ENCODE results near the gene RSKR. TPM values are rescaled to one million over a fixed set of nuclear protein-coding genes. Genes with fewer than 3 reads are reported as not detected.
A peak's percentile ranks its signal among the peaks of the same experiment; 100 is the strongest.
"Not testable (repeated sequence)": the region's sequence is repeated elsewhere in the genome, so short reads cannot be mapped to it uniquely, and the experiment has no call there.

The RSKR gene
- 8.8 TPM for polyA plus RNA-seq (2013, experiment 1 of 2)
- 8.4 TPM for polyA plus RNA-seq (2013, experiment 2 of 2)

- Histone ChIP-seq H3K4me3 (ENCODE audit: low read length) (no peak within 1 kb of the TSS), H3K27ac (ENCODE audit: low read depth, low read length) (no peak within 1 kb of the TSS), H3K36me3 (ENCODE audit: control insufficient read depth, insufficient read depth, low read length) (peaks cover 26% of the 10 kb centered on the region)
These were observed at the start of gene RSKR for GRCh38 chr17:28613931-28614381. Gene RSKR, minus strand, starts transcription at chr17:28614185. Its CDS starts 24 bp downstream, at chr17:28614161.

GRCh38 chr17:28663723-28664122, 49.7 kb upstream of the RSKR start:
- Histone ChIP-seq H3K56ac (ENCODE audit: low read length) (no peak overlapping the region), H4K5ac (ENCODE audit: low read length) (no peak overlapping the region), H3K18ac (ENCODE audit: low read length) (no peak overlapping the region), H4K8ac (ENCODE audit: low read depth, low read length) (no peak overlapping the region), H3K4ac (ENCODE audit: low read depth, low read length) (no peak overlapping the region), H3K36me3 (ENCODE audit: control insufficient read depth, insufficient read depth, low read length) (no peaks in the 10 kb centered on the region), H2BK120ac (ENCODE audit: low read depth, low read length) (no peak overlapping the region), H3K79me1 (ENCODE audit: low read length) (peaks cover 32% of the 10 kb centered on the region), H3K9ac (ENCODE audit: low read length) (no peak overlapping the region), H3K4me3 (ENCODE audit: low read length) (no peak overlapping the region), H2AK5ac (ENCODE audit: low read length) (no peak overlapping the region), H3K23ac (ENCODE audit: low read length) (no peak overlapping the region), H3K27ac (ENCODE audit: low read depth, low read length) (no peak overlapping the region), H2BK15ac (replicated peaks; ENCODE audit: low read depth) (no peak overlapping the region), H3K4me1 (ENCODE audit: control insufficient read depth, low read depth, low read length) (peaks cover 5% of the 10 kb centered on the region), H2BK5ac (ENCODE audit: low read length) (no peak overlapping the region), H3K79me2 (ENCODE audit: control insufficient read depth, insufficient read depth, low read length) (peaks cover 59% of the 10 kb centered on the region), H3K27me3 (ENCODE audit: insufficient read depth, low read length, poor library complexity) (no peaks in the 10 kb centered on the region), H3K4me2 (ENCODE audit: low read length) (no peak overlapping the region)
- DNase-seq: no peak

More at GRCh38 chr17:28613931-28614381, at the start of gene RSKR:
- H2BK120ac ChIP-seq (ENCODE audit: low read depth, low read length): no peak within 1 kb of the TSS
- H3K4me1 ChIP-seq (ENCODE audit: control insufficient read depth, low read depth, low read length): no peaks in the 10 kb centered on the region
- WGBS (ENCODE audit: extremely low coverage, insufficient coverage, low lambda C conversion rate): no CpG with 5 or more reads among the region's 5 CpGs
- H3K56ac ChIP-seq (ENCODE audit: low read length): no peak within 1 kb of the TSS
- H3K79me1 ChIP-seq (ENCODE audit: low read length): no peaks in the 10 kb centered on the region
- no peaks in the 10 kb centered on the region for H3K27me3 ChIP-seq (ENCODE audit: insufficient read depth, low read length, poor library complexity)
- H3K23ac ChIP-seq (ENCODE audit: low read length): no peak within 1 kb of the TSS
- H3K79me2 ChIP-seq (ENCODE audit: control insufficient read depth, insufficient read depth, low read length): no peaks in the 10 kb centered on the region
- H4K5ac ChIP-seq (ENCODE audit: low read length): no peak within 1 kb of the TSS
- no peak within 1 kb of the TSS for H2AK5ac ChIP-seq (ENCODE audit: low read length)
- H3K4me2 ChIP-seq (ENCODE audit: low read length): no peak within 1 kb of the TSS
- H3K18ac ChIP-seq (ENCODE audit: low read length): no peak within 1 kb of the TSS
- H3K9ac ChIP-seq (ENCODE audit: low read length): no peak within 1 kb of the TSS
- DNase-seq: peak; percentile 21
- no peak within 1 kb of the TSS for H2BK15ac ChIP-seq (replicated peaks; ENCODE audit: low read depth)
- no peak within 1 kb of the TSS for H3K4ac ChIP-seq (ENCODE audit: low read depth, low read length)
- H2BK5ac ChIP-seq (ENCODE audit: low read length): no peak within 1 kb of the TSS
- H4K8ac ChIP-seq (ENCODE audit: low read depth, low read length): no peak within 1 kb of the TSS

GRCh38 chr17:28662527-28662829, 48.5 kb upstream of the RSKR start:
- Histone ChIP-seq H3K56ac (ENCODE audit: low read length) (peak overlapping the region; percentile 100), H4K8ac (ENCODE audit: low read depth, low read length) (no peak overlapping the region), H3K23ac (ENCODE audit: low read length) (peak overlapping the region; percentile 48), H2BK5ac (ENCODE audit: low read length) (peak overlapping the region; percentile 47), H3K79me1 (ENCODE audit: low read length) (peaks cover 31% of the 10 kb centered on the region), H2BK120ac (ENCODE audit: low read depth, low read length) (no peak overlapping the region), H3K36me3 (ENCODE audit: control insufficient read depth, insufficient read depth, low read length) (peaks cover 4% of the 10 kb centered on the region), H3K18ac (ENCODE audit: low read length) (peak overlapping the region; percentile 84), H2BK15ac (replicated peaks; ENCODE audit: low read depth) (no peak overlapping the region), H3K4me2 (ENCODE audit: low read length) (peak overlapping the region; percentile 94), H3K27me3 (ENCODE audit: insufficient read depth, low read length, poor library complexity) (no peaks in the 10 kb centered on the region), H3K4me1 (ENCODE audit: control insufficient read depth, low read depth, low read length) (peaks cover 5% of the 10 kb centered on the region), H3K4ac (ENCODE audit: low read depth, low read length) (peak overlapping the region; percentile 41), H3K27ac (ENCODE audit: low read depth, low read length) (peak overlapping the region; percentile 94), H2AK5ac (ENCODE audit: low read length) (no peak overlapping the region), H3K79me2 (ENCODE audit: control insufficient read depth, insufficient read depth, low read length) (peaks cover 53% of the 10 kb centered on the region), H3K4me3 (ENCODE audit: low read length) (peak overlapping the region; percentile 91), H4K5ac (ENCODE audit: low read length) (no peak overlapping the region), H3K9ac (ENCODE audit: low read length) (peak overlapping the region; percentile 96)
- no peak for DNase-seq
- WGBS (ENCODE audit: extremely low coverage, insufficient coverage, low lambda C conversion rate): no CpG with 5 or more reads among the region's 10 CpGs

- Histone ChIP-seq H3K18ac (ENCODE audit: low read length) (peak within 1 kb of the TSS; percentile 91), H2BK5ac (ENCODE audit: low read length) (peak within 1 kb of the TSS; percentile 97), H3K79me2 (ENCODE audit: control insufficient read depth, insufficient read depth, low read length) (peaks cover 53% of the 10 kb centered on the region), H3K79me1 (ENCODE audit: low read length) (peaks cover 31% of the 10 kb centered on the region), H3K4ac (ENCODE audit: low read depth, low read length) (peak within 1 kb of the TSS; percentile 76), H2BK15ac (replicated peaks; ENCODE audit: low read depth) (no peak within 1 kb of the TSS), H3K27me3 (ENCODE audit: insufficient read depth, low read length, poor library complexity) (no peaks in the 10 kb centered on the region), H2BK120ac (ENCODE audit: low read depth, low read length) (peak within 1 kb of the TSS; percentile 46), H4K5ac (ENCODE audit: low read length) (peak within 1 kb of the TSS; percentile 91), H3K56ac (ENCODE audit: low read length) (peak within 1 kb of the TSS; percentile 100), H2AK5ac (ENCODE audit: low read length) (no peak within 1 kb of the TSS), H3K4me1 (ENCODE audit: control insufficient read depth, low read depth, low read length) (peaks cover 5% of the 10 kb centered on the region), H3K23ac (ENCODE audit: low read length) (peak within 1 kb of the TSS; percentile 66), H3K4me2 (ENCODE audit: low read length) (peak within 1 kb of the TSS; percentile 94), H4K8ac (ENCODE audit: low read depth, low read length) (peak within 1 kb of the TSS; percentile 100), H3K4me3 (ENCODE audit: low read length) (peak within 1 kb of the TSS; percentile 99), H3K27ac (ENCODE audit: low read depth, low read length) (peak within 1 kb of the TSS; percentile 94), H3K9ac (ENCODE audit: low read length) (peak within 1 kb of the TSS; percentile 96), H3K36me3 (ENCODE audit: control insufficient read depth, insufficient read depth, low read length) (peaks cover 4% of the 10 kb centered on the region)
- DNase-seq: peak; percentile 93
- WGBS (ENCODE audit: extremely low coverage, insufficient coverage, low lambda C conversion rate): no CpG with 5 or more reads among the region's 66 CpGs
These were observed 47.9 kb upstream of the RSKR start, which contains the start of the genes SDF2 and SUPT6H for GRCh38 chr17:28661635-28662526. Gene SDF2, minus strand, starts transcription at chr17:28661906. Its CDS starts 30 bp downstream, at chr17:28661876. Gene SUPT6H, plus strand, starts transcription at chr17:28662205. Its CDS starts 11,197 bp downstream, at chr17:28673402.

- H3K4ac ChIP-seq (ENCODE audit: low read depth, low read length); H3K18ac ChIP-seq (ENCODE audit: low read length); H2AK5ac ChIP-seq (ENCODE audit: low read length); H3K9ac ChIP-seq (ENCODE audit: low read length); H3K27me3 ChIP-seq (ENCODE audit: insufficient read depth, low read length, poor library complexity); H3K36me3 ChIP-seq (ENCODE audit: control insufficient read depth, insufficient read depth, low read length); H3K27ac ChIP-seq (ENCODE audit: low read depth, low read length); H4K5ac ChIP-seq (ENCODE audit: low read length); H3K23ac ChIP-seq (ENCODE audit: low read length); H3K4me2 ChIP-seq (ENCODE audit: low read length); H3K4me3 ChIP-seq (ENCODE audit: low read length); H2BK5ac ChIP-seq (ENCODE audit: low read length); H2BK120ac ChIP-seq (ENCODE audit: low read depth, low read length); H3K4me1 ChIP-seq (ENCODE audit: control insufficient read depth, low read depth, low read length); H4K8ac ChIP-seq (ENCODE audit: low read depth, low read length); H2BK15ac ChIP-seq (replicated peaks; ENCODE audit: low read depth); H3K56ac ChIP-seq (ENCODE audit: low read length): not testable (repeated sequence)
- Histone ChIP-seq H3K79me2 (ENCODE audit: control insufficient read depth, insufficient read depth, low read length) (peaks cover 38% of the 10 kb centered on the region), H3K79me1 (ENCODE audit: low read length) (peaks cover 30% of the 10 kb centered on the region)
- peak; percentile 12 for DNase-seq
- no CpG with 5 or more reads among the region's 23 CpGs for WGBS (ENCODE audit: extremely low coverage, insufficient coverage, low lambda C conversion rate)
These were observed 45.5 kb upstream of the RSKR start for GRCh38 chr17:28659497-28659881.

All from mesendoderm (in vitro differentiated cells).